Activated CD8-positive, alpha-beta T cell treated with anti-CD3 and anti-CD28 coated beads for 36 hours (primary cell): Measurements from ENCODE around the gene PTPRQ. TPM values are rescaled to one million over a fixed set of nuclear protein-coding genes. Genes with fewer than 3 reads are reported as not detected.
"Not testable (repeated sequence)": the region's sequence is repeated elsewhere in the genome, so short reads cannot be mapped to it uniquely, and the experiment has no call there.

ENCODE experiments used
- ATAC-seq: fragments of 200-7000 bp; cut with Tn5 transposase; one replicate; pipeline ENCODE4 v1.10.0; 2021; ENCODE audit warnings: mild to moderate bottlenecking, moderate library complexity
- CTCF ChIA-PET: fragments of 350-600 bp; sonication (Branson Sonifier 250); formaldehyde crosslinking; loops from one replicate; lab custom pipeline; 2021; ENCODE audit warnings: antibody characterized with exemption; lab: Charles Lee
- POLR2A ChIA-PET: fragments of 350-600 bp; sonication (Branson Sonifier 250); formaldehyde crosslinking; loops from one replicate; lab custom pipeline; 2021; ENCODE audit warnings: antibody characterized with exemption; lab: Charles Lee
- DNase-seq: peaks from one replicate; pipeline ENCODE4 v3.0.0-alpha.2; 2020
- H3K27ac Mint-ChIP-seq: one replicate; pipeline ENCODE4 v1.8.0; 2021; ENCODE audit warnings: mild to moderate bottlenecking, mixed read lengths
- H3K27me3 Mint-ChIP-seq: one replicate; pipeline ENCODE4 v1.8.0; 2021; ENCODE audit warnings: mixed read lengths
- H3K36me3 Mint-ChIP-seq: one replicate; pipeline ENCODE4 v1.8.0; 2021; ENCODE audit warnings: low read depth, mixed read lengths
- H3K4me1 Mint-ChIP-seq: one replicate; pipeline ENCODE4 v1.8.0; 2021; ENCODE audit warnings: low read depth, mixed read lengths
- H3K4me3 Mint-ChIP-seq: one replicate; pipeline ENCODE4 v1.8.0; 2021; ENCODE audit warnings: mild to moderate bottlenecking, moderate library complexity, mixed read lengths
- H3K9me3 Mint-ChIP-seq: one replicate; pipeline ENCODE4 v1.8.0; 2021; ENCODE audit warnings: mixed read lengths
- CTCF ChIP-seq: fragments of 200-600 bp; IDR thresholded peaks from one replicate; pipeline ENCODE4 v1.8.0; 2022; ENCODE audit warnings: antibody characterized with exemption, mild to moderate bottlenecking
- intact Hi-C: fragments of 100-400 bp; cut with micrococcal nuclease; formaldehyde crosslinking; loops from one replicate; pipeline ENCODE4 v1.10.0; 2022
- total RNA-seq, 2 experiments: library from RNA; stranded (reverse); gene quantifications; one replicate each; pipeline ENCODE4 v1.2.3, GENCODE V29; 2021

PTPRQ gene
- total RNA-seq, 2 experiments from 2014 or later: not detected

- Mint-ChIP-seq H3K9me3 (peaks cover 4% of the 10 kb centered on the region), H3K36me3 (no peaks in the 10 kb centered on the region)
- CTCF ChIA-PET: no interaction called here
Observed at GRCh38 chr12:80445083-80445793, 1.2 kb downstream of the PTPRQ start.

GRCh38 chr12:80456513-80456912, 12.5 kb downstream of the PTPRQ start:
- Mint-ChIP-seq H3K9me3 (peaks cover 1% of the 10 kb centered on the region), H3K36me3 (no peaks in the 10 kb centered on the region), H3K27ac (no peak overlapping the region), H3K4me1 (no peaks in the 10 kb centered on the region), H3K27me3 (no peaks in the 10 kb centered on the region), H3K4me3 (no peak overlapping the region)
- intact Hi-C loops: no loop called here
- ChIA-PET POLR2A (no interaction called here), CTCF (no interaction called here)
- no peak for TF ChIP-seq CTCF
- DNase-seq (no peak), ATAC-seq (no peak)

More at GRCh38 chr12:80445083-80445793, 1.2 kb downstream of the PTPRQ start:
- Mint-ChIP-seq H3K27me3 (no peaks in the 10 kb centered on the region), H3K27ac (no peak overlapping the region), H3K4me3 (no peak overlapping the region), H3K4me1 (no peaks in the 10 kb centered on the region)
- ATAC-seq (no peak), DNase-seq (no peak)
- POLR2A ChIA-PET: no interaction called here
- no peak for TF ChIP-seq CTCF
- intact Hi-C loops: no loop called here

GRCh38 chr12:80460972-80461371, 16.9 kb downstream of the PTPRQ start:
- CTCF ChIA-PET: no interaction called here
- no peaks in the 10 kb centered on the region for H3K27me3 Mint-ChIP-seq
- ATAC-seq: no peak
- no peak overlapping the region for H3K27ac Mint-ChIP-seq
- no peaks in the 10 kb centered on the region for H3K4me1 Mint-ChIP-seq
- no peak for DNase-seq
- TF ChIP-seq CTCF: no peak
- POLR2A ChIA-PET: no interaction called here
- intact Hi-C loops: no loop called here
- no peak overlapping the region for H3K4me3 Mint-ChIP-seq
- H3K36me3 Mint-ChIP-seq: no peaks in the 10 kb centered on the region
- no peaks in the 10 kb centered on the region for H3K9me3 Mint-ChIP-seq

GRCh38 chr12:80461851-80462250, 17.8 kb downstream of the PTPRQ start:
- H3K4me1 Mint-ChIP-seq, ATAC-seq, H3K4me3 Mint-ChIP-seq, H3K27me3 Mint-ChIP-seq, H3K36me3 Mint-ChIP-seq, intact Hi-C loops, POLR2A ChIA-PET, H3K9me3 Mint-ChIP-seq, DNase-seq, CTCF ChIA-PET, H3K27ac Mint-ChIP-seq: not testable (repeated sequence)

DNA sequence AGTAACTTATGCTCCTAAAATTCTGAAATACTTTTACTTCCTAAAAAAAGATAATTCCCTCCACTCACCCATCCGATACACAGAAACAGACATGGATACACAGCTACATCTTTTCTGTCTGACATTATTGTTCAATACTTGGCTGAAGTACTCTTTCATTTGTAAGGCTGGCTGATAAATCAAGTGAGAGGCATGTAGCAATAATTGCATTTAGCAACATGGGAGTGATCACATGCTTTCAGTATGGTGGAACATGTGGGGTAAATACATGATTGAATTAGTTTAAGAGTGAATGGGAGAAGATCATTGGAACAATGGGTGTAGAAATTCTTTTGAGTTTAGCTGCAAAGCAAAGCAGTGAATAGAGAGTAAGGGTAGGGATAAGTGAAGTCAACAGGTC, 25.6 kb downstream of the PTPRQ start:
- no peak overlapping the region for H3K4me3 Mint-ChIP-seq
- ATAC-seq: no peak
- POLR2A ChIA-PET: no interaction called here

More for the DNA sequence above, 25.6 kb downstream of the PTPRQ start:
- H3K27me3 Mint-ChIP-seq: no peaks in the 10 kb centered on the region
- intact Hi-C loops: no loop called here
- no peak for TF ChIP-seq CTCF
- H3K4me1 Mint-ChIP-seq: no peaks in the 10 kb centered on the region
- no peak overlapping the region for H3K27ac Mint-ChIP-seq
- no peaks in the 10 kb centered on the region for H3K9me3 Mint-ChIP-seq
- no peak for DNase-seq
- no peaks in the 10 kb centered on the region for H3K36me3 Mint-ChIP-seq
- CTCF ChIA-PET: no interaction called here
